ENCODE measurements around the gene BRICD5. TPM values are rescaled to one million over a fixed set of nuclear protein-coding genes. Genes with fewer than 3 reads are reported as not detected.

Gene BRICD5
- total and polyA plus RNA-seq, 7 donors, result 1.8 to 21.3 (median 4.8) TPM; not detected in 2

GRCh38 chr16:2213817-2214718, 3.4 kb upstream of the BRICD5 start:
- H3K36me3 ChIP-seq, result peaks cover 0 to 15% (median 8%) of the 10 kb centered on the region in 4 donors
- 1% methylated on average over 98 of the region's 98 CpGs for WGBS, 2 donors
- no peaks in the 10 kb centered on the region for H3K27me3 ChIP-seq
- H3K27ac ChIP-seq, result peak overlapping the region; percentile 88 to 93 (median 90)
- H3K4me1 ChIP-seq, result peaks cover 0 to 26% (median 24%) of the 10 kb centered on the region in 4 donors
- H3K4me3 ChIP-seq, result peak overlapping the region; percentile 49 to 92 (median 84)
- no peak for DNase-seq
- TF ChIP-seq CTCF (IDR thresholded peaks at IDR 0.05) (no peak), POLR2AphosphoS5 (IDR thresholded peaks at IDR 0.05) (no peak), POLR2A (IDR thresholded peaks at IDR 0.05) (no peak), EP300 (IDR thresholded peaks at IDR 0.05) (no peak)
- intact Hi-C loops (cut with DNase I), result no loop called here
- H3K9me3 ChIP-seq, result no peaks in the 10 kb centered on the region

DNA sequence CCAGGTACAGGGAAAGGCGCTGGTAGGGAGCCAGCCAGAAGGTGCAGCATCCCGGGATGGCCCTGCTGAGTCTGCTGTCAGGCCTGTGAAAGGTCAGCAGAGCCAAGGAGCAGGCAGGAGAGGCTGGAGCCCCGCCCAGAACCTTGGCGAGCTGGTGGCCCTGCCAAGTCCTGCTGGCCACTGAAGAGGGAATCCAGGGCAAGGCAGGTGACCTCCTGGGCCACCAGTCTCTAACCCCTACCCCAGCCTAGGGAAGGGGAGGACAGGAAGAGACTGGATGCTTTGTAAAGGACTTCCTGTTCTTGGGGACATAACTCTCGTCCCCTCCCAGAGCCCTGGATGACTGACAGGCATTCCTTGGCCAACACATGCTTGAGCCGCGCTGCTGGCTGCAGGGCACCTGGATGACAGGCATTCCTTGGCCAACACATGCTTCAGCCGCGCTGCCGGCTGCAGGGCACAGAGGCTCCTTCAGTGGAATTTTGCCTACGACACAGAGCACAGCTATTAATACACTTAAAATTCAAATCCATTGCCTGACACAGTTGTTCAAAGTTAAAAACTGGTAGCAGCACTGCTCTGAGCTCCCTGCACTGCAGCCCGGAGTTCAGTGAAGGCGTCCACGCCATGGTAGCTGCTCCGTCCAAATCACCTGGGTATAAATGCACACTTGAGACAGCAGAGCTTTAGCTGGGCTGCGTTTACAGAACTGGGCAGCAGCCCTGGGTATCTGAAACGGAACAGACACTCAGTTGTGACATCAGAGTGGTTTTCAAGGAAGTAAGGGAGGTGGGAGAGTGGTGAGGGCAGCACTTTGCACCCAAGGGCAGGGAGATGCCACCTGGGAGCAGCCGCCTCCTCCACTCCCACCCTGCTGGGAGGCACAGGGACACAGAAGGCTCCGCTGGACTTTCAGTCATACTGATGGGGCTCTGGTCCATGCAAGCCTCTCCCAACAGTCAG, 2.0 kb upstream of the BRICD5 start:
- no peak for DNase-seq
- Histone ChIP-seq H3K27me3 (no peaks in the 10 kb centered on the region), H3K36me3 (peaks cover 10 to 29% (median 21%) of the 10 kb centered on the region in 4 donors), H3K4me1 (peaks cover 0 to 26% (median 24%) of the 10 kb centered on the region in 4 donors), H3K9me3 (no peaks in the 10 kb centered on the region), H3K27ac (no peak overlapping the region), H3K4me3 (peak overlapping the region in 1 of 4 donors; percentile 80)
- intact Hi-C loops (cut with DNase I), result no loop called here
- WGBS, 2 donors, result 41 to 78% methylated on average over 19 of the region's 19 CpGs
- no peak for TF ChIP-seq POLR2A (IDR thresholded peaks at IDR 0.05)
- TF ChIP-seq CTCF (IDR thresholded peaks at IDR 0.05), result no peak
- no peak for TF ChIP-seq EP300 (IDR thresholded peaks at IDR 0.05)
- TF ChIP-seq POLR2AphosphoS5 (IDR thresholded peaks at IDR 0.05), result no peak

- intact Hi-C loops (cut with DNase I), result no loop called here
- Histone ChIP-seq H3K36me3 (peaks cover 13 to 35% (median 25%) of the 10 kb centered on the region in 4 donors), H3K27me3 (no peaks in the 10 kb centered on the region), H3K4me1 (peaks cover 0 to 27% (median 25%) of the 10 kb centered on the region in 4 donors), H3K27ac (no peak overlapping the region), H3K4me3 (no peak overlapping the region), H3K9me3 (no peaks in the 10 kb centered on the region)
- no peak for DNase-seq
- TF ChIP-seq EP300 (IDR thresholded peaks at IDR 0.05) (no peak), POLR2AphosphoS5 (IDR thresholded peaks at IDR 0.05) (no peak), CTCF (IDR thresholded peaks at IDR 0.05) (no peak), POLR2A (IDR thresholded peaks at IDR 0.05) (no peak)
- 73 to 88% methylated on average over 11 of the region's 11 CpGs for WGBS, 2 donors
Measured at GRCh38 chr16:2211923-2212347, 1.3 kb upstream of the BRICD5 start.

GRCh38 chr16:2210009-2210332, 692 bp downstream of the BRICD5 start:
- H3K36me3 ChIP-seq, result peaks cover 13 to 39% (median 25%) of the 10 kb centered on the region in 4 donors
- H3K4me1 ChIP-seq, result peaks cover 0 to 40% (median 37%) of the 10 kb centered on the region in 4 donors
- H3K4me3 ChIP-seq, result no peak overlapping the region
- WGBS, 2 donors, result 91 to 94% methylated on average over 17 of the region's 17 CpGs
- intact Hi-C loops (cut with DNase I), result no loop called here
- no peak for TF ChIP-seq POLR2AphosphoS5 (IDR thresholded peaks at IDR 0.05)
- TF ChIP-seq CTCF (IDR thresholded peaks at IDR 0.05), result no peak
- TF ChIP-seq EP300 (IDR thresholded peaks at IDR 0.05), result no peak
- no peak for TF ChIP-seq POLR2A (IDR thresholded peaks at IDR 0.05)
- DNase-seq, result no peak
- H3K27me3 ChIP-seq, result no peaks in the 10 kb centered on the region
- no peak overlapping the region for H3K27ac ChIP-seq
- no peaks in the 10 kb centered on the region for H3K9me3 ChIP-seq

All from sigmoid colon (tissue), 7 donors.